Neural cell (in vitro differentiated cells): ENCODE results near the gene PELO.

Experiments
- CTCF ChIP-seq: fragments of 450-650 bp; IDR thresholded peaks from 2 replicates; pipeline ENCODE4 v1.5.1; 2014; ENCODE audit warnings: antibody characterized with exemption, mild to moderate bottlenecking, moderate library complexity; ENCODE audit not compliant: poor library complexity, severe bottlenecking
- RAD21 ChIP-seq: fragments of 450-650 bp; conservative IDR thresholded peaks from 2 replicates; pipeline ENCODE4 v1.6.1; 2014; ENCODE audit warnings: antibody characterized with exemption, mild to moderate bottlenecking, moderate library complexity

GRCh38 chr5:52772668-52773067 is 15.0 kb upstream of the PELO start:
- TF ChIP-seq RAD21 (no peak), CTCF (no peak)
